ENCODE measurements around the gene ASAP2.
"Not testable (repeated sequence)": the region's sequence is repeated elsewhere in the genome, so short reads cannot be mapped to it uniquely, and the experiment has no call there.

Gene ASAP2

DNA sequence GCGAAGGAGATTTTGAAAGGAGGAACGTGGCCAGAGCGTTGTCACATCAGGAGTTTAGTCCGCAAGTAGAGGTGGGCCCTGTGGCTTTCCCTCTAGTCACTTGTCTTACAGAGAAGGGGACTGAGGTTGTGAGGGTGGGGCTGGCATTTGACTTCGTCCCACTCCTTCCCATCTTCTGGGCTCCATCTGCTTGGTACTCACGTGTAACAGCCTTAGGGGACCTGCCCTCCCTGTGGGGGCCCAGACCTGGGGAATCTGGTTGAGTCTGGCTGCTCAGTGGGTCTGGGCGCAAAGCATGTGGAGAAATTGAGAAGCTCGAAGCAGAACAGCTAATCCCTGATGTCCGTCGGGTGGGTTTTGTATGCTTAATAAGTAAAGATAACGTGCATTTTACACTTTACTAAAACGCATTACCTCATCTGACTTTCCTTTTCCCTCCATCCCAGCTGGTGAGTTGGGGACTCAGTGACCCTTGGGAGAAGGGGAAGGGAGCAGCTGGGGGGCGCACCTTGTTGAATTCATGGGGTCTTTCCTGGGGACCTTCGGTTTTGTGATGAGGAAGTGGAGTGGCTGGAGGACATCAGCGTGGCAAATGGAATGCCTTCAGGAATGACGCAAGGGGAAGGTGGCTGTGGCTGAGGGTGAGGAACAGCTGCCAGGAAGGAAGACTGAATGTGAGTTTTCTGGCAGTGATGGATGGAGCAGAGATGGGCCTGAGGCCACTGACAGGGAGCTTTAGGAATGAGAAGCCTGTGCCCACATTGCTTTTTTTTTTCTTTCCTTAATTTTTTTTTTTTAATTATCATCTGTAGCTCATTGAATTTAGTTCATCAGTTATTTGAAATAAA is 44.8 kb downstream of the ASAP2 start:
- DNase-seq (ENCODE audit: low read depth): no peak

DNA sequence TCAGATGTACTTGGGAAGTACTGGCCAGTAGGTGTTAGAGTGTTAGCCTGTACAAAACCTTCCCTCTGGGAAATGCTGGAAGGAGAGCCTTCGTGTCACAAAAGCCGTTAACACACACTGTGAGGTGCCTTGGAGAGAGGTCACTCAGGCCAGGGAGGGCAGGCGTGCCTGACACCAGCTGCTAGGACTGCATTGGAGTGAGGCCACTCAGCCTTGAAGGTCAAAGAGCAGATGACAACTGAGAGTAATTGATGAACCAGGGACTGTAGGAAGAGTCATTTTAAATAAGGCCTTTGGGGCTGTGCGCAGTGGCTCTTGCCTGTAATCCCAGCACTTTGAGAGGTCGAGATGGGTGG is 45.4 kb downstream of the ASAP2 start:
- no peak for DNase-seq (ENCODE audit: low read depth)

DNA sequence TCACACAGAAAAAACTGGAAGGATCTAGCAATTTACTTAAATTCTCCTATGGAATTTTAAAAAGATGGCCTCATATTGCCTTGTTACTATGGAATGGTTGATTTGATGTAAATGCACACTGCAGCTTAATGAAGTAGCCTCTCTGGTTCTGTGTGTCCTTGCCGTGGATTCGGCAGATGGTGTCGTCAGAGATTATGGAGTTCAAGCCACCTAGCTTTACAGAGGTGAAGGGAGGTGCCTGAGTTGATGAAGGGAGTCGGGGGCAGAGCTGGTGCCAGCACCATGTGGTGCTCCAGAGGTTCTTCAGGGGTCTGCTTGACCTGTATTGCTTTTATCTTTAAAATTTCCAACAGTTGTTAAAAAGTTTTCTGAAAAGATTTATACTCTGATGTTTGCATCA is 48.8 kb downstream of the ASAP2 start:
- DNase-seq (ENCODE audit: low read depth): no peak

DNA sequence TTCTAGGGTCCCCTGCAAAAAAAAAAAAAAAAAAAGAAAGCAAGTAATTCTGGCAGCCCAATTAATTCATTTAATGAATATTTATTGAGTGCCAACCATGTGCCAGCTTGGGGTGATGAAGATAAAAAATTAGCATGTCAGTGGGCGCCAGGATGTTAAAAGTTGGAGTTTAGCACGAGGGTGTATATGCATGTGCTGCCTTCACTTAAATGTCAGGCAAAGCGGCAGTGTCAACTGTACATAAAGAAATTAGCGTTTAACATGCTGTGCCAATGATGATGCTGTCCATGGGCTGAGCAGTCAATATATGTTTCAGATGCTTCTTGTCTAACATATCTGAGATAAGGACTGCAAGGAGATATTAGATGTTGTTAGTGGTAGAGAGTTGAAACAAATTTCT is 49.5 kb downstream of the ASAP2 start:
- DNase-seq (ENCODE audit: low read depth): no peak

DNA sequence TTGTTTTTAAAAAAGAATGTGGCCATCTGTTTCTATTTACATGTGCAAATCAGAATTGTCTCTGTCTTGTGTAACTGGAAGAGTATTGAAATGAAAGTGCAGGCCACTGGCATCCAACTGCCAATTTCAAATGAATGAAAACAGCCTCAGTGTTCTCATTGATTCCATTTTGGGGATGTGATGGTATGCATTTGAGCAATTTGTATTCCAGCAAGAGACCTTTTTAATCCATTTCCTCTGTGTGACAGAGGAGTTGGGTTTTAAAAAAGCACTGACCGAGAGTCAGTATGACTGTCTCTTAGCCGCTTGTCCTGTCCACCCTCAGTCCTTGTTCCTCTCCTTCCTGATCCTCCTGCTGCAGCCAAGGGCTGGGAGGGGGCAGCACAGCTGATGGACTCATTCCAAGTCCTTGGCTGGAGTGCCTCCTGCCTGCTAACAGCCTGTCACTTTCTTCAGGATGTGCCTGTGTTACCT is 50.0 kb downstream of the ASAP2 start:
- no peak for DNase-seq (ENCODE audit: low read depth)

DNA sequence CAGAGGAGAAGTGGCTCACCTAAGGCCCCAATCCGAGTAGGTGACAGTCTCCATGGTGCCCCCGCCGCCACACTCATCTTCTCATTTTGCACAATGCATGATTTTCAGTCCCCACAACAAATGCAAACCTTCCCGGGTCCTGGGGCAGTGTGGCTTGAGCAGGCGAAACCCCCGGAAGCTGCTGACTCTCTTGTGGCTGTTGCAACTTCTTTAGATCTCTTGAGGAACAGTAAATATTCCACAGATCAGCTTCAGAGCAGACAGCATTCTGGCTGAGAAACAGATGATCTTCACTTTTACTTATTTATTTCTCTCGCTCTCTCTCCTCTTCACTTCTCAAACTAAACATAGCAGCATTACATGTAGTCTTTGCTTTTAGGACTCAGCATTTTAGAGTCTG is 51.9 kb downstream of the ASAP2 start:
- DNase-seq (ENCODE audit: low read depth): no peak

DNA sequence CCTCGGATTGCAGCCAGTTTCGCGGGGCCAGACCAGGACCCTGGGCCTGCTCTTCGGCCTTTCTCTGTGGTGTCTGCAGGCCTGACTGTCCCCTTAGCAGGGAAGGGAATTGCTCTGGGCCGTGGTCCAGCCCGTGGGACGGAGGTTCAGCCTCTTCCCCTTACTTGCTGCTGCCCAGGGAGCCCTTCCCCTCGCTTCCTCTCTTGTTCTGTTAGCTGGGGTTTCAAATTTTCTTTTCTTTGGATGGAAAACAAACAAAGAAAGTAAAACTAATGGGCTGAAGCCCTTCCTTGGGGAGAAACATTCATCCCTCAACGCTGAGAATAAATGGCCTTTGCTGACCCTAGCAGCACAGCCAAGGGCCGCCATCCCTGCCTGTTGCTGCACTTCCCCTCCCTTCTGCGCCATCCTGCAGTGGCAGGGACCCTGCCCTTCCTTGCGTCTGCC is 52.4 kb downstream of the ASAP2 start:
- no peak for DNase-seq (ENCODE audit: low read depth)

DNA sequence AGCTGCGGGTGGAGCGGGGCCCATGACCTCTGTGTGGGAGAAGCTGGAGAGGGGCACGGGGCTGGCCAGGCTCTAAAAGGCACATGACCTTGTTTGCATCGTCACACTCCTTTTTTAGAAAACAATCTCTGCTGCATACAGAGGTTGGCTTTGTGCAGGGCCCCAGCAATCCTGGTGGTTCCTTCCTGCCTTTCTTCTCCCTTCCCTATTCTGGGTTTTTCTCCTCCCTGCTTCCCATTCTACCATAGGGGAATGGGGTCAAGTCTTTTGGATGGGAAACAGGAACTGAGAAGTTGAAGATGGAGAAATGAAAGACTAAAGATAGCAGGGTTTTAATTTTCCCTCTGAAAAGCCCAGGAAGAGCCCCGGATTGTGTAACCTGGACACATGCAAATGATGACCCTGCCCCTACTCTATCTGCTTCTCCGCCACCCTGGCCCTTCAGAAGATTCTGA is 53.9 kb downstream of the ASAP2 start:
- no peak for DNase-seq (ENCODE audit: low read depth)

DNA sequence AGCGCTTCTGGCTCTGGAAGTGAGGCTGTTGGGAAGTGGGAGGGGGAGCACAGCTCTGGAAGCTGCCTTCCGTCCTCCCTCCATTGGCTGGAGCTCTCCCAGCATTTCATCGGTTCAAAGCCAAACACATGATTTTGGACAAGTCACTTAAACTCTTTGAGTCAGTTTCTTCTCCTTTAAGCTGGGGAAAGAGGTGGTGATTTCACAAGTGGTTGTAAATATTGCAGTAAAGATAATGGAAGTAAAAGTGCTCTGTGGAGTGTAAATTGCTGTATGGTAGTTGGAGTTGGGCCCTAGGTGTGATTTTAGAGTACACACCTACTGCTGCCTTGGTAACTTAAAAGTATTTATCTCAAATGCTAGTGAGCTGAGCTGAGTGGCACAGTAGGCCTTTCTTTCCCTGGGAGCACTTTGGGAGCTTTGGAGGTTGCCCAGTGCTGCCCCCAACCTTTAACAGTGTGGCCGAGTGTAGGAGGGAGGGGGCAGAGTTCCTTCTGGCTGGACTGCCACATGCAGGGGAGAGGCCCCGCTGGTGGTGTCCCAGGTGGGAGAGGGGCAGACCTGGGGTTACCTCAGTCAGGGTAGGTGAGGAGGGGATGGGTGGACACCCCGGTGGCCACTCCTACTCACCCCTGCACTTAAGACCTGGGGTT is 54.7 kb downstream of the ASAP2 start:
- DNase-seq (ENCODE audit: low read depth): no peak

DNA sequence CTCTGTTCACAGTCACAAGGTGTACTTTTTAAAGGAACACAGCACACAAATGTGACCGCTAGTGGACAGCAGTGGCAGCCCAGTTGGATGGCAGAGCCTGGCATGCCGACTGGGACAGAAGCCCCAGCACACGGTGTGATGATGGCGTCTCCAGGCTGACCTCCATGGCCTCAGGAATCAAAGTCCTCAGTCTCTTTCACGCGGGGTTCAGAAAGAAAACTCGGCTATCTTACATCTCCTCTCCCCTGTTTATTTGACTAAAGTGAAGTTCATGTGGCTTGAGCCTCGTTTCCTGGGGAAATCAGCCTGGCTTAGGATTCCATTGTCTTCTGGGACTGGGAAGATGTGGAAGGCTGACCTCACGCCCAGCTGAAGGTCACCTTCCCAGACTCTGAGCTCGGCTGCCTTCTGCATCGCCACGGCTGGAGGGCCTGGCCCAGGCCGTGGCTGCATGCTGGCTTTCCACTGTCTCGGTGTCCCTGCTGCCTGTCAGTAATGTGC is 56.1 kb downstream of the ASAP2 start:
- no peak for DNase-seq (ENCODE audit: low read depth)

DNA sequence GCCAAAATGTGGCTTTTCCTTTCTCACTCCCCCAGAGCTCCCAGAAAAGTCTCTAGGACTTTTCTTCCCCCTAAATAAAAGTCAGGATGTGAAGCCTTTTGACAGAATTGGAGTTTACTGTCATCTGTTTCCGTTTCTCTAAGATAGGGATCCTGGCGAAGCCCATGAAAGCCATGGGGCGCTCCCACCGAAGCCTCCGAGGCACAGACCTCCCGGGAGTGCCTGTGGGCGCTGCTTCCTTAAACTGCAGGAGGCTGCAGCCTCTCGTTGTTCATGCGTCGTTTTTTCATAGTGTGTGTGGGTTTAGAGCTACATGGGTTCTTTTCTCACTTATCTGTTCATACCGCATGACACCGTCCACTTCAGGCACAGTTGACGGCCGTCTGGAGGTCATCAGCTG is 56.8 kb downstream of the ASAP2 start:
- DNase-seq (ENCODE audit: low read depth): peak; percentile 22

DNA sequence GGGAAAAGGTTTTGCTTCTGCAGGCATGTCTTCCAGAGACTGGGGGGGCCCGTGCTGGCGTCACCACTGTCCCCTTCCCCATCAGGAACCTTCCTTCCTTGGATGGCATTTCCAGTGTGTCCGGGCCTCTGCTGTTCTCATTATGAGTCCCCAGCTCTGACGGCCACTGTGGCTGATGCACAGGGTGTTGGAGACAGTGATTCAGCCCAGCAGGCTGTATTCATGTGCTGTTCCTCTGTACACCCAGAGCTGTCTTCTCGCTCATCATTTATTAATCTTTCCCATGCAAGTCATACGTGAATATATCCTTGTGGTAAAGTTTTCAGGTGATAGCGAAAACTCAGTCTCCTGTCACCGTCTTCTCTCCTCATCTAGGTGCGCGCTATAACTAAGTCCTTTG is 57.7 kb downstream of the ASAP2 start:
- DNase-seq (ENCODE audit: low read depth): no peak

DNA sequence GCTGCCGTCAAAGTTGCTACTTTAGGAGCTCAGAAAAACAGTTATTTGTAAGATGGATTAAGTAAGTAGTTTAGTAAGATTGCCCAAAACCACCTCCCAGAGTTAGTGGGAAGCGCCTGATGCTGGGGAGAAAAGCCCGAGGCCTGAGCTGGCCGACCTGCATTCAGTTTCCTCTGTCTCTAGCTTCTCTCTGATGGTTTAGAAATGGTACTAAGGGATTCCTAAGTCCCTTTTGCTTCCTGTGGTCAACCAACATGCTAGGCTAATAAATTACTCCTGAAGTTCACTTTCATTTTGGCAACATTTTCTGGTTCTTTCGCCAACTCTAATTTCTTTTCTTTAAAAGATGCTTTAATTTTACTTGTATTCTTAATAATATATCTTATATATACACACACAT is 60.1 kb downstream of the ASAP2 start:
- no peak for DNase-seq (ENCODE audit: low read depth)

DNA sequence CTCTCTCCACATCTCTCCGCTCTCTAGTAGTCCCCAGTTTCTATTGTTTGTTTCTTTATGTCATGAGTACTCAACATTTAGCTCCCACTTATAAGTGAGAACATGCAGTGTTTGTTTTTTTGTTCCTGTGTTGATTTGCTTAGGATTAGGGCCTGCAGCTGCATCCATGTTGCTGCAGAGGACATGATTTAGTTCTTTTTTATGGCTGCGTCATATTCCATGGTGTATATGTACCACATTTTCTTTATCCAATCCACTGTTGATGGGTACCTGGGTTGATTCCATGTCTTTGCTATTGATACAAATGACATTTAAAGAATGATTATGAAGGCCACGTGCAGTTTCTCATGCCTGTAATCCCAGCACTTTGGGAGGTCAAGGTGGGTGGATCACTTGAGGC is 60.7 kb downstream of the ASAP2 start:
- DNase-seq (ENCODE audit: low read depth): not testable (repeated sequence)

DNA sequence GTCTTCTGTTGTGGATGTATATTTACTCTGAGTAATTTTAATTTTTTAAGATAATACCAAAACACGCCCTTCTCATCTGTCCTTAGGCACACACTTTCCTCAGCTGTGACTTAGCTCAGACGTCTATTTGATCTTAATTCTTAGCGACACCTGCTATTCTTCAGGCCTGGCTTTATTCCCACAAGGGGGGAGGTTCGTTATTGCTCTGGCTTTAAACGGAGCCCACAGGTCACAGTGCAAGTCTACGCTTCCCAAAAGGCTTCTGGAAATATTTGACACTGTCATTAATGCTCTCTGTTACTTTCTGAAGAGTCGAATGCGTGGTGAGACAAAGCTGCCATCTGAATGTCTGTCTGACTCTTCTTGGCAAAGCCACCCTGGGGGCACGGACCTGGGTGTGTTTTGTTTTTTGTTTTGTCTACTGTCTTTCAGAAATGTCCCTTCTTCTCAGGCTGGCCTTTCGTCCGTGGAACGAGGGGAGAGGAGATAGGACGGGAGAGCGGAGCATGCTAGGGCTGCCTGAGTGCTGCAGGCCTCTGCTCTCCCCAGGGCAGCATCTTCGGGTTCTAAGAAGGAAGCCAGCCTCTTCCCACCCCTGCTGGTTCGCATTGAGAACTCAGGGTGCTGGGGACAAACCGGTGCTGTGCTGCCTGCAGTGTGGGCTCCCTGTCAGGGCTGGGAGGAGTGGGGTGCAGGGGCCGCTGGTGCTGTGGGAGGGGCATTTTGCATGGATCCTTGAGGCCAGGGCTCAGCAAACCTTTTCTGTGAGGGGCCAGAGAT is 61.9 kb downstream of the ASAP2 start:
- DNase-seq (ENCODE audit: low read depth): no peak

DNA sequence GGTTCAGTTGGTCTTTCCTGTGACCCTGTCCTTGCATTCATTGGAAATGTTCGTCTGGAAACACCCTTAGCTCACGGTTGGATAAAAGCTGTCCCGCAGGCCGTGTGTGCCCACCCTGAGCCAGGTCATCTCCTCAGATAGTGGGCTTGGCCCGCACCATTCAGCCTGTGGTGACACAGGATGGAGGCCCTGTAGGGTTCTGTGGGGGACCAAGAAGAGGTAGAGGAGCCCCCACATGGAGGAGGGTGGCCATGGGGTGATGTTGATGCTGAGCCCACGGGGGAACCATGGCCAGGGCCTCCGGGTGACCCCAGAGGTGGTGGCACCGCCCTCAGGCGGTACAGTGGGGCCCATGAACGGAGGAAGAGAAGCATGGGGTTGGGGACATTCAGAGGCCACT is 62.7 kb downstream of the ASAP2 start:
- no peak for DNase-seq (ENCODE audit: low read depth)

DNA sequence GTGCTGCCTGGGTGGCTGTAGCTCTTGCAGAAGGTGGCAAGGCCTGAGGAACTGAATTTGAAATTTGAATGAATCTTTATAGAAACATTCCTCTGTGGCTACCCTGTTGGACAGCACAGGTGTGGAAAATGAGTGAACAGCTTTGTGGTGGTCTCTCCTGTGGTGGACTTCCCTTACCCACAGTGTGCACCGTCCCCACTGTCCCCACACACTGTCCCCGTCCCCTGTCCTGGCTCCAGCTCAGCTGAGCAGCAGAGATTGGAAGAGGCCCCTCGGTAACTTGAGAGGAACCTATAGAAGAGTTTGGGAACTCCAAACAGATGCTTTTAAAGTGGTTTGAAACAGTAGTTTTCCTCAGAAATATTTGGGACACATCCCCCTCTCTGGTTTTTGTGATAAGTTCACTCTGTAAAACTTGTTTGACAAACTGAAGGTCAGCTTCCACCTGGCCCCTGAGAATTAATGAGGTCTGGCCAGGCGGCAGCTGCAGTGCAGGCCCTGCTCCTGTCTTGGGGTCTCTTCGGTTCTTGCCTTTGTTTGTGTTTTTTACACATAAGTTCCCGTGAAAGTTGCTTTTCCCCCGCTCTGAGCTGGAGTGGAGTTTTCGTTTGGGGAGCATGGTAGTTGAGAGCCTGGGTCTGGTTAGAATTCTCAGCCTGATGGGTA is 63.2 kb downstream of the ASAP2 start:
- DNase-seq (ENCODE audit: low read depth): no peak

DNA sequence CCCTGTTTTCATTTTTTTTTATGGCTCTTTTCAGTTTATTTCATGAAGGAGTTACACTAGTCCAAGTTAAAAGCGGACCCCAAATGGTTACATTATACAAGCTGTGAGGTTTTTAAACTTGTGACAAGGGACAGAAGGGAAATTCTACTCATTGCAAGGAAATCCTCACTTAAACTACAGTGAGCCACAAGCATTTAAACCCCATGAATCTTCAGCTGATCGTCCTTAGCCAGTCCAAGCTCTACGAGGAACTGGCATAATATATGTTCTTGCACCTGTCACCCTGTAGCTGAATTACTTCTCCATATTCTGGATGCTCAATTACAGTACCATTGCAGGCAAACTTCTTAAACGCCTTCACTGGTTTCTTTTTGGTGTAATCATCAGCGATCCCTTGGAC is 64.5 kb downstream of the ASAP2 start:
- no peak for DNase-seq (ENCODE audit: low read depth)

DNA sequence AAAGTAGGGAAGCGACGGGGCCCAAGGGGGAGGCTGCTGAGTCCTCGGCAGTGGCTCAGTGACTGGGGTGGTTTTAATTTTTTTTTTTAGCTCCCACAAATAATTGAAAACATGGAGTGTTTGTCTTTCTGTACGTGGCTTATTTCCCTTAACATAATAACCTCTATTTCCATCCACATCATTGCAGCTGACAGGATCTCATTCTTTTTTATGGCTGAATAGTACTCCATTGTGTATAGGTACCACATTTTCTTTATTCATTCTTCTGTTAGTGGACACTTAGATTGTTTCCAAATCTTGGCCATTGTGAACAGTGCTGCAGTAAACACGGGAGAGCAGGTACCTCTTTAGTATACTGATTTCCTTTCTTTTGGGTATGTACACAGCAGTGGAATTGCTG is 65.1 kb downstream of the ASAP2 start:
- no peak for DNase-seq (ENCODE audit: low read depth)

DNA sequence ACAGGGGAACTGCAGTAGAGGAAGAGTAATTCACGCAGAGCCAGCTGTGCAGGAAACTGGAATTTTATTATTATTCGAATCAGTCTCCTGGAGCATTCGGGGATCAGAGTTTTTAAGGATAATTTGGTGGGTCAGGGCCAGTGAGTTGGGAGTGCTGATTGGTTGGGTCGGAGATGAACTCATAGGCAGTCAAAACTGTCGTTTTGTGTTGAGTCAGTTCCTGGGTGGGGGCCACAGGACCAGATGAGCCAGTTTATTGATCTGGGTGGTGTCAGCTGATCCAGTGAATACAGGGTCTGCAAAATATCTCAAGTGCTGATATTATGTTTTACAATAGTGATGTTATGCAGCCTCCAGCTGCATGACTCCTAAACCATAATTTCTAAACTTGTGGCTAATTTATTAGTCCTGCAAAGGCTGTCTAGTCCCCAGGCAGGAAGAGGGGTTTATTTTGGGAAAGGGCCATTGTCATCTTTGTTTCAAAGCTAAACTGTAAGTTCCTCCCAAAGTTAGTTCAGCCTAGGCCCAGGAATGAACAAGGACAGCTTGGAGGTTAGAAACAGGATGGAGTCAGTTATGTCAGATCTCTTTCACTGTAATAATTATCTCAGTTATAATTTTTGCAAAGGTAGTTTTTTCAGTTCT is 67.0 kb downstream of the ASAP2 start:
- no peak for DNase-seq (ENCODE audit: low read depth)

DNA sequence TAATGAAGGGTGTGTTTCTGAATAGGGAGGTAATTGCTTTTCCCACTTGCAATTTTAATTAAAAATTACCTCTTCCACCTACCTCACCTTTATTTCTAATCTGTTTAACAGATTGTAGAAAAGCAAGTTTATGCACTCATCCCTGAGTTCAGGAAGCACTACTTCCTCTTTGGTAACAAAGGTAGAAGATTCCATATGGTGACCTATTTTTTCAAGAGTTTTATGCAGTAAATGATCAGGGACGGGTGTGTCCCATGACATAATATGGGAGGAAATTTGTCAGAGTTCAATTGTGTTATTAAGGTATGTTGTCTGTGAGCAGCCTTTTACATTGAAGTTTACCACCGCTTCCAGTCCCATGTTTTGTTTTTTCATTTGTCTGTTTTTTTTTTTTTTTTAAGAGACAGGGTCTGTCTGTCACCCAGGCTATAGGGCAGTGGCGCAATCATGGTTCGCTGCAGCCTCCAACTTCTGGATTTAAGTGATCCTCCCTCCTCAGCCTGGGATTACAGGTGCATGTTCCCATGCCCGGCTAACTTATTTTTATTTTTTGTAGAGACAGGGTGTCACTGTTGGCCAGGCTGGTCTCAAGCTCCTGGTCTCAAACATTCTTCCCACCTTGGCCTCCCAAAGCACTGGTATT is 68.2 kb downstream of the ASAP2 start:
- DNase-seq (ENCODE audit: low read depth): no peak

All from CMK (cell line).